ENCODE data around the gene IL17RA. TPM values are rescaled to one million over a fixed set of nuclear protein-coding genes. Genes with fewer than 3 reads are reported as not detected.

IL17RA gene
- total RNA-seq, 1 experiment from 2014 or later, result 14.6 TPM

- Histone ChIP-seq H3K4me1 (replicated peaks) (no peaks in the 10 kb centered on the region), H3K36me3 (peaks cover 86% of the 10 kb centered on the region), H3K4me3 (no peak overlapping the region), H3K9me3 (replicated peaks) (no peaks in the 10 kb centered on the region), H3K27me3 (replicated peaks) (no peaks in the 10 kb centered on the region), H3K27ac (no peak overlapping the region)
- DNase-seq (ENCODE audit: low read depth in 1 of 2, low spot score in 2 of 2), result no peak
Measured at GRCh38 chr22:17105143-17106129, 20.6 kb downstream of the IL17RA start.

- no peaks in the 10 kb centered on the region for H3K27me3 ChIP-seq (replicated peaks)
- no peaks in the 10 kb centered on the region for H3K9me3 ChIP-seq (replicated peaks)
- peaks cover 77% of the 10 kb centered on the region for H3K36me3 ChIP-seq
- H3K4me1 ChIP-seq (replicated peaks), result no peaks in the 10 kb centered on the region
- no peak for DNase-seq (ENCODE audit: low read depth in 1 of 2, low spot score in 2 of 2)
- H3K27ac ChIP-seq, result no peak overlapping the region
- no peak overlapping the region for H3K4me3 ChIP-seq
Measured at GRCh38 chr22:17106161-17106784, 21.5 kb downstream of the IL17RA start.

- Histone ChIP-seq H3K9me3 (replicated peaks) (no peaks in the 10 kb centered on the region), H3K4me1 (replicated peaks) (no peaks in the 10 kb centered on the region), H3K27ac (no peak overlapping the region), H3K27me3 (replicated peaks) (no peaks in the 10 kb centered on the region), H3K36me3 (peaks cover 70% of the 10 kb centered on the region), H3K4me3 (no peak overlapping the region)
- no peak for DNase-seq (ENCODE audit: low read depth in 1 of 2, low spot score in 2 of 2)
Measured at GRCh38 chr22:17106785-17107546, 22.2 kb downstream of the IL17RA start.

- no peaks in the 10 kb centered on the region for H3K9me3 ChIP-seq (replicated peaks)
- no peaks in the 10 kb centered on the region for H3K27me3 ChIP-seq (replicated peaks)
- no peaks in the 10 kb centered on the region for H3K4me1 ChIP-seq (replicated peaks)
- H3K4me3 ChIP-seq, result no peak overlapping the region
- H3K27ac ChIP-seq, result no peak overlapping the region
- peaks cover 65% of the 10 kb centered on the region for H3K36me3 ChIP-seq
- DNase-seq (ENCODE audit: low read depth in 1 of 2, low spot score in 2 of 2), result no peak
Measured at GRCh38 chr22:17107547-17107810, 22.7 kb downstream of the IL17RA start.

- H3K9me3 ChIP-seq (replicated peaks), result no peaks in the 10 kb centered on the region
- H3K27ac ChIP-seq, result no peak overlapping the region
- H3K4me3 ChIP-seq, result no peak overlapping the region
- H3K4me1 ChIP-seq (replicated peaks), result no peaks in the 10 kb centered on the region
- DNase-seq (ENCODE audit: low read depth in 1 of 2, low spot score in 2 of 2), result no peak
- H3K36me3 ChIP-seq, result peaks cover 56% of the 10 kb centered on the region
- no peaks in the 10 kb centered on the region for H3K27me3 ChIP-seq (replicated peaks)
Measured at GRCh38 chr22:17108256-17109112, 23.7 kb downstream of the IL17RA start.

- no peaks in the 10 kb centered on the region for H3K9me3 ChIP-seq (replicated peaks)
- peaks cover 56% of the 10 kb centered on the region for H3K36me3 ChIP-seq
- no peaks in the 10 kb centered on the region for H3K4me1 ChIP-seq (replicated peaks)
- H3K27me3 ChIP-seq (replicated peaks), result no peaks in the 10 kb centered on the region
- DNase-seq (ENCODE audit: low read depth in 1 of 2, low spot score in 2 of 2), result no peak
- no peak overlapping the region for H3K4me3 ChIP-seq
- no peak overlapping the region for H3K27ac ChIP-seq
Measured at GRCh38 chr22:17109113-17109865, 24.5 kb downstream of the IL17RA start.

GRCh38 chr22:17109976-17110375, 25.2 kb downstream of the IL17RA start:
- no peak overlapping the region for H3K27ac ChIP-seq
- H3K9me3 ChIP-seq (replicated peaks), result no peaks in the 10 kb centered on the region
- H3K27me3 ChIP-seq (replicated peaks), result no peaks in the 10 kb centered on the region
- DNase-seq (ENCODE audit: low read depth in 1 of 2, low spot score in 2 of 2), result no peak
- no peaks in the 10 kb centered on the region for H3K4me1 ChIP-seq (replicated peaks)
- H3K4me3 ChIP-seq, result no peak overlapping the region
- peaks cover 52% of the 10 kb centered on the region for H3K36me3 ChIP-seq

GRCh38 chr22:17110791-17111550, 26.2 kb downstream of the IL17RA start:
- Histone ChIP-seq H3K4me1 (replicated peaks) (no peaks in the 10 kb centered on the region), H3K4me3 (no peak overlapping the region), H3K27me3 (replicated peaks) (no peaks in the 10 kb centered on the region), H3K9me3 (replicated peaks) (no peaks in the 10 kb centered on the region), H3K36me3 (peaks cover 42% of the 10 kb centered on the region), H3K27ac (no peak overlapping the region)
- no peak for DNase-seq (ENCODE audit: low read depth in 1 of 2, low spot score in 2 of 2)

- H3K9me3 ChIP-seq (replicated peaks), result no peaks in the 10 kb centered on the region
- DNase-seq (ENCODE audit: low read depth in 1 of 2, low spot score in 2 of 2), result no peak
- peaks cover 26% of the 10 kb centered on the region for H3K36me3 ChIP-seq
- no peak overlapping the region for H3K4me3 ChIP-seq
- no peak overlapping the region for H3K27ac ChIP-seq
- H3K27me3 ChIP-seq (replicated peaks), result no peaks in the 10 kb centered on the region
- H3K4me1 ChIP-seq (replicated peaks), result no peaks in the 10 kb centered on the region
Measured at GRCh38 chr22:17112491-17113042, 27.8 kb downstream of the IL17RA start.

- Histone ChIP-seq H3K36me3 (peaks cover 15% of the 10 kb centered on the region), H3K27ac (no peak overlapping the region), H3K9me3 (replicated peaks) (no peaks in the 10 kb centered on the region), H3K27me3 (replicated peaks) (no peaks in the 10 kb centered on the region), H3K4me3 (no peak overlapping the region), H3K4me1 (replicated peaks) (no peaks in the 10 kb centered on the region)
- no peak for DNase-seq (ENCODE audit: low read depth in 1 of 2, low spot score in 2 of 2)
Measured at GRCh38 chr22:17113600-17113999, 28.8 kb downstream of the IL17RA start.

- Histone ChIP-seq H3K27ac (no peak overlapping the region), H3K27me3 (replicated peaks) (no peaks in the 10 kb centered on the region; the same call in 1 of the 2 replicates), H3K4me1 (replicated peaks) (no peaks in the 10 kb centered on the region), H3K36me3 (peaks cover 8% of the 10 kb centered on the region), H3K9me3 (replicated peaks) (no peaks in the 10 kb centered on the region), H3K4me3 (no peak overlapping the region)
- no peak for DNase-seq (ENCODE audit: low read depth in 1 of 2, low spot score in 2 of 2)
Measured at GRCh38 chr22:17114173-17114897, 29.5 kb downstream of the IL17RA start.

Measured in SJSA1 (cell line).